Esophagus muscularis mucosa (tissue), 4 donors: ENCODE data around the gene MOCOS. TPM values are rescaled to one million over a fixed set of nuclear protein-coding genes. Genes with fewer than 3 reads are reported as not detected.

Source experiments
- DNase-seq: peaks from one replicate; pipeline ENCODE4 v3.0.0-alpha.2; 2017; ENCODE audit errors: extremely low spot score
- H3K27ac ChIP-seq, 4 donors: fragments of 200-600 bp; sonication (generic); replicated peaks in 1 of 4; 1 replicate in 3 of 4; 2 replicates in 1 of 4; pipeline ENCODE4 v1.5.1; 2016 to 2019; ENCODE audit warnings: mild to moderate bottlenecking in 1 of 4
- H3K27me3 ChIP-seq, 4 donors: fragments of 200-600 bp; sonication (generic); one replicate each; pipeline versions ENCODE4 v1.5.1 to v1.6.0; 2016 to 2019
- H3K36me3 ChIP-seq, 4 donors: fragments of 200-600 bp; sonication (generic); one replicate each; pipeline ENCODE4 v1.5.1; 2016 to 2019
- H3K4me1 ChIP-seq, 4 donors: fragments of 200-600 bp; sonication (generic); one replicate each; pipeline ENCODE4 v1.5.1; 2016 to 2019
- H3K4me3 ChIP-seq, 4 donors: fragments of 200-600 bp; sonication (generic); 1 replicate in 2 of 4; 2 replicates in 2 of 4; pipeline ENCODE4 v1.5.1; 2016 to 2019; ENCODE audit warnings: mild to moderate bottlenecking in 4 of 4, moderate library complexity in 1 of 4
- H3K9me3 ChIP-seq, 4 donors: fragments of 200-600 bp; sonication (generic); 1 replicate in 3 of 4; 2 replicates in 1 of 4; pipeline ENCODE4 v1.5.1; 2016 to 2019
- EP300 ChIP-seq: sonication (generic); formaldehyde crosslinking; IDR thresholded peaks from one replicate; pipeline ENCODE4 v1.6.1; 2017; ENCODE audit warnings: antibody characterized with exemption
- POLR2A ChIP-seq: fragments of 450-650 bp; IDR thresholded peaks from one replicate; pipeline ENCODE4 v1.6.1; 2017; ENCODE audit warnings: antibody characterized with exemption, moderate library complexity, mild to moderate bottlenecking, low read depth
- POLR2AphosphoS5 ChIP-seq, 2 donors: sonication (generic); formaldehyde crosslinking; IDR thresholded peaks; one replicate each; pipeline ENCODE4 v1.6.1; 2017; ENCODE audit warnings: antibody characterized with exemption in 2 of 2
- WGBS: methylation state at CpG from one replicate; pipeline ENCODE4 v1.1.5; 2018; 5-methylcytosine and 5-hydroxymethylcytosine counted together
- intact Hi-C: fragments of 100-400 bp; cut with DNase I; formaldehyde crosslinking; loops from one replicate; pipeline ENCODE4 v1.15.1; 2023
- total RNA-seq, 4 donors: library from RNA; depleted of rRNA; stranded (reverse); fragments of >200 nt; gene quantifications; one replicate each; pipeline versions ENCODE4 v1.1.0 to v1.2.1, GENCODE V29; 2016
- TF ChIP-seq, protein P1 (sequence below), 3 experiments: fragments of 200-600 bp in 2 of 3; fragments of 450-650 bp in 1 of 3; sonication (generic) in 2 of 3; IDR thresholded peaks; one replicate each; pipeline ENCODE4 v1.5.1; 2017 to 2019; ENCODE audit warnings: antibody characterized with exemption in 3 of 3, mild to moderate bottlenecking in 2 of 3, moderate library complexity in 1 of 3

Gene MOCOS
- total RNA-seq, 4 donors from 2014 or later = 0.98 to 1.7 (median 1.4) TPM

DNA sequence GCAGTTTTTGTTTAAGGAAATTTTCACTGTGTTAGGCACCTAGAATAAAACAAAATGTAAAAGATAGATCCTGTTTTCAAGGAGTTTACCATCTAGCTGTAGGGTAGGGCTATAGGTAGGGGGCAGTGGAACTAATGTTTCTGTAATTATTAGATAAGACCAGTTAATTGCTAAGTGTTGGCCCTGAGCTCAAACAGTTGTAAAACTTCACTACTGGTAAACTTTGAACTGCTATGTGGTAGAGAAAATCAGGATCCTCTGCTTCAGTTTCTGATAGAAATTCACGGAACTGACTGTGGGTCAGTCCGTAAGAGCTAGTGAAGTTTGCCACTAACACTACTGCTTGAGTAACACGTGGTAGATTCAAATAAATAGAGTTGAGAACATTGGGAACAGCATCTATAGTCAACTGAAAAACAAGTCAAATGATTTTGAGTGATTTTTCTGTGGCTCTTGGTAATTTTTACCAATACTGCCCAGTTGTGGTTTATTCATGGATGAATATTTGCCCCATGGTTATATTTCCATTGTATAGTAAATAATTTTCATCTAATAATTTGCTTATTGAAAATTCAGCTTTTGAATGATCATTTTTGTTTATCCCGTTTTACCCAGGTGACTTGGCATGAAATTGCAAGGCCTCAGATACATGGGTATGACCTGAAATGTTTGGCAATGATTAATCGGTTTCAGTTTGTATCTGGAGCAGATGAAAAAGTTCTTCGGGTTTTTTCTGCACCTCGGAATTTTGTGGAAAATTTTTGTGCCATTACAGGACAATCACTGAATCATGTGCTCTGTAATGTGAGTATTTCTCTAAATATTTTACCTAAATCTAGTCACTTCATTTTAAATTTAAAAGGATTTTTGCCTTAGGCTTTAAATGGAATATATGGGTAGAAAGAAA is 31.2 kb upstream of the MOCOS start:
- TF ChIP-seq, protein P1, sequence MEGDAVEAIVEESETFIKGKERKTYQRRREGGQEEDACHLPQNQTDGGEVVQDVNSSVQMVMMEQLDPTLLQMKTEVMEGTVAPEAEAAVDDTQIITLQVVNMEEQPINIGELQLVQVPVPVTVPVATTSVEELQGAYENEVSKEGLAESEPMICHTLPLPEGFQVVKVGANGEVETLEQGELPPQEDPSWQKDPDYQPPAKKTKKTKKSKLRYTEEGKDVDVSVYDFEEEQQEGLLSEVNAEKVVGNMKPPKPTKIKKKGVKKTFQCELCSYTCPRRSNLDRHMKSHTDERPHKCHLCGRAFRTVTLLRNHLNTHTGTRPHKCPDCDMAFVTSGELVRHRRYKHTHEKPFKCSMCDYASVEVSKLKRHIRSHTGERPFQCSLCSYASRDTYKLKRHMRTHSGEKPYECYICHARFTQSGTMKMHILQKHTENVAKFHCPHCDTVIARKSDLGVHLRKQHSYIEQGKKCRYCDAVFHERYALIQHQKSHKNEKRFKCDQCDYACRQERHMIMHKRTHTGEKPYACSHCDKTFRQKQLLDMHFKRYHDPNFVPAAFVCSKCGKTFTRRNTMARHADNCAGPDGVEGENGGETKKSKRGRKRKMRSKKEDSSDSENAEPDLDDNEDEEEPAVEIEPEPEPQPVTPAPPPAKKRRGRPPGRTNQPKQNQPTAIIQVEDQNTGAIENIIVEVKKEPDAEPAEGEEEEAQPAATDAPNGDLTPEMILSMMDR (IDR thresholded peaks at IDR 0.05) = no peak
- no peak for TF ChIP-seq POLR2A
- TF ChIP-seq EP300 = no peak
- no peak for TF ChIP-seq POLR2AphosphoS5 (IDR thresholded peaks at IDR 0.05)
- H3K4me1 ChIP-seq = peaks cover 0 to 16% (median 9%) of the 10 kb centered on the region in 4 donors
- H3K27ac ChIP-seq = no peak overlapping the region
- peaks cover 33 to 98% (median 84%) of the 10 kb centered on the region in 4 donors for H3K36me3 ChIP-seq
- WGBS = 96% methylated on average over 7 of the region's 7 CpGs
- H3K4me3 ChIP-seq = no peak overlapping the region
- intact Hi-C loops = no loop called here
- H3K27me3 ChIP-seq = no peaks in the 10 kb centered on the region
- no peak for DNase-seq
- no peaks in the 10 kb centered on the region for H3K9me3 ChIP-seq

DNA sequence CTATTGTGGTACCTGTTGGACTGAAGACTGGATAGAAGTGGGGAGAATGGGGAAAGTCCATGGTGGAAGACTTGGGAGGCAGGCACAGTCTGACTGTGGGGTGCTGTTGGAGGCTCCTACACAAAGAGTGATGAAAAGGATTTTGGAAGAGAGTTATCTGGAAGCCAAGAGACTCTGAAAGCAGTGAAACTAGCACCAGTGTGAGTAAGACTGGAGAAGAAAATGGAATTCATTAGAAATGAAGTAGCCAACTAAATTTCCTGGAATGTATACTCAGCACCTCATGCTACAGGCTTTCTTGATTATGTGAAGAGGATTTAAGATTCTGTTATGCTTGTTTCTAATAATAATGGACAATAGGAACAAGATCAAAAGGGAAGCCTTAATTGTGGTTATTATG is 29.9 kb upstream of the MOCOS start:
- intact Hi-C loops = no loop called here
- Histone ChIP-seq H3K4me1 (peaks cover 0 to 16% (median 9%) of the 10 kb centered on the region in 4 donors), H3K9me3 (no peaks in the 10 kb centered on the region), H3K27ac (peak overlapping the region; percentile 14 to 74 (median 40)), H3K4me3 (no peak overlapping the region), H3K36me3 (peaks cover 33 to 97% (median 81%) of the 10 kb centered on the region in 4 donors), H3K27me3 (no peaks in the 10 kb centered on the region)
- no peak for TF ChIP-seq POLR2AphosphoS5 (IDR thresholded peaks at IDR 0.05)
- no peak for TF ChIP-seq POLR2A
- TF ChIP-seq, protein P1 (IDR thresholded peaks at IDR 0.05) = no peak
- no peak for TF ChIP-seq EP300
- DNase-seq = no peak

DNA sequence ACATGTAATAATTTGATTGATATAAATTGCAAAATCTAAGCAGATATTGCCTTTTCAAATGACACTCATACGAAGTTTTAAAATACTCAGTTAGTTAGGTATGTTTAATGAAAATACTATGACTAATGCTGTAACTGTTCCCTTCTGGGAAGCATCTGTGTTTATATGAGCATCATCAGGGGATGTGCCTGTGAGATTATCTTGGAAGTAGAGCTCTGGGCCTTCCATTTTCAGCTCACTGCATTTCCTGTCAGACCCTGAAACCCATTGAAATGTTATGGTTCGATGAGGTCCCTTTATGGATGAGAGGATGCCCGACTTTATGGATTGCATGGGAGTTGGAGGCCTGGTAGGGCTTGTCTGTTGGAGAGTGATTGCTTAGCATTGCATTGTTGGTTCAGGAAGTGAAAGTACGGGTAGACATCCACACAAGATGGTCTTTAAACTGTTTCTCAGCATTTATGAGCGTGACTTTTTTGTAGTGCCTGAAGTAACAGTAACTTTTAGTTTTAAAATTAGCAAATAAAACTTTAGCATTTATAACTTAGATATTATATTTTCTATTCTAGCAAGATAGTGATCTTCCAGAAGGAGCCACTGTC is 28.9 kb upstream of the MOCOS start:
- TF ChIP-seq EP300 = no peak
- TF ChIP-seq POLR2AphosphoS5 (IDR thresholded peaks at IDR 0.05) = no peak
- TF ChIP-seq, protein P1 (IDR thresholded peaks at IDR 0.05) = no peak
- intact Hi-C loops = no loop called here
- no peaks in the 10 kb centered on the region for H3K9me3 ChIP-seq

DNA sequence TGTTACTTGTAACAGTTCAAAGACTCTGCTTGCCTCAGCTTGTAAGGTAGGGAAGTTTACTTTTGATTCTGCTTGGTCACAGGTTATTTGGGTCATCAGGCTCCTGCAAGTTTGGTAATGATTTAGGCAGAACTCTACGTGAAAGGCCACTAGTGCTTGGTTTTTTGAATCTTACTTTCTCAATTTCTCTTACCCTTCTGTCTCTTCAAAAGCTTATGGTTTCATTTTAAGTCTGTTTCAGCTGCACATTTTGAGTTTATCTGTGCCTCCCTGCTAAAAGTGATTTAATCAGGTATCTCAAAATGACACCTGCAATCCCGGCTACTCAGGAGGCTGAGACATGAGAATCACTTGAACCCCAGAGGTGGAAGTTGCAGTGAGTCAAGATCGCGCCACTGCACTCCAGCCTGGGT is 26.3 kb upstream of the MOCOS start:
- intact Hi-C loops = no loop called here
- no peak overlapping the region for H3K27ac ChIP-seq
- no peaks in the 10 kb centered on the region for H3K27me3 ChIP-seq
- H3K4me3 ChIP-seq = no peak overlapping the region
- TF ChIP-seq POLR2AphosphoS5 (IDR thresholded peaks at IDR 0.05) = no peak
- TF ChIP-seq POLR2A = no peak
- peaks cover 0 to 16% (median 9%) of the 10 kb centered on the region in 4 donors for H3K4me1 ChIP-seq
- no peak for DNase-seq
- H3K9me3 ChIP-seq = no peaks in the 10 kb centered on the region
- H3K36me3 ChIP-seq = peaks cover 26 to 94% (median 74%) of the 10 kb centered on the region in 4 donors
- WGBS = 94% methylated on average over 4 of the region's 4 CpGs

More for the DNA sequence above, 28.9 kb upstream of the MOCOS start:
- Histone ChIP-seq H3K36me3 (peaks cover 33 to 95% (median 76%) of the 10 kb centered on the region in 4 donors), H3K4me1 (peaks cover 0 to 16% (median 9%) of the 10 kb centered on the region in 4 donors), H3K27me3 (no peaks in the 10 kb centered on the region), H3K27ac (peak overlapping the region; percentile 14 to 74 (median 40)), H3K4me3 (no peak overlapping the region)
- 69% methylated on average over 5 of the region's 5 CpGs for WGBS
- DNase-seq = no peak

DNA sequence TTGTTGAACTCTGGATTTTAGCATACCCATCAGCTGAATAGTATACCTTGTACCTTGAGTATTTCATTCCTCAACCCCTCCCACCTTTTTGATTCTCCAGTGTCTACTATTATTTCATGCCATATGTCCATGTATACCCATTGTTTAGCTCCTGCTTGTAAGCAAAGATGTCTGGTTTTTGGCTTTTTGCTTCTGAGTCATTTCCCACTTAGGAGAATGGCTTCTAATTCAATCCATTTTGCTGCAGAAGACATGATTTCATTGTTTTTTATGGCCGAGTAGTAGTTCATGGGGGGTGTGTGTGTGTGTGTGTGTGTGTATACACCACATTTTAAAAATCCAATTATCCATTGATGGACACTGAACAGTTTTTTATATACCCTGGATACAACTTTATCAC is 24.3 kb upstream of the MOCOS start:
- DNase-seq = no peak
- peaks cover 0 to 8% (median 5%) of the 10 kb centered on the region in 4 donors for H3K4me1 ChIP-seq
- WGBS = 90% methylated on average over 1 of the region's 1 CpG
- H3K27ac ChIP-seq = no peak overlapping the region
- no peaks in the 10 kb centered on the region for H3K9me3 ChIP-seq
- no peaks in the 10 kb centered on the region for H3K27me3 ChIP-seq
- no peak overlapping the region for H3K4me3 ChIP-seq
- intact Hi-C loops = no loop called here
- TF ChIP-seq EP300 (no peak), POLR2AphosphoS5 (IDR thresholded peaks at IDR 0.05) (no peak), POLR2A (no peak)
- TF ChIP-seq, protein P1 (IDR thresholded peaks at IDR 0.05) = no peak
- peaks cover 21 to 96% (median 72%) of the 10 kb centered on the region in 4 donors for H3K36me3 ChIP-seq
